A204.1 (cell line): ENCODE measurements around the gene OSTF1.

Experiments used
- FAIRE-seq: peaks from 2 replicates; lab custom pipeline; 2012; peaks lifted over from hg19 to GRCh38; lab: Jason Lieb, UNC

Gene OSTF1

DNA sequence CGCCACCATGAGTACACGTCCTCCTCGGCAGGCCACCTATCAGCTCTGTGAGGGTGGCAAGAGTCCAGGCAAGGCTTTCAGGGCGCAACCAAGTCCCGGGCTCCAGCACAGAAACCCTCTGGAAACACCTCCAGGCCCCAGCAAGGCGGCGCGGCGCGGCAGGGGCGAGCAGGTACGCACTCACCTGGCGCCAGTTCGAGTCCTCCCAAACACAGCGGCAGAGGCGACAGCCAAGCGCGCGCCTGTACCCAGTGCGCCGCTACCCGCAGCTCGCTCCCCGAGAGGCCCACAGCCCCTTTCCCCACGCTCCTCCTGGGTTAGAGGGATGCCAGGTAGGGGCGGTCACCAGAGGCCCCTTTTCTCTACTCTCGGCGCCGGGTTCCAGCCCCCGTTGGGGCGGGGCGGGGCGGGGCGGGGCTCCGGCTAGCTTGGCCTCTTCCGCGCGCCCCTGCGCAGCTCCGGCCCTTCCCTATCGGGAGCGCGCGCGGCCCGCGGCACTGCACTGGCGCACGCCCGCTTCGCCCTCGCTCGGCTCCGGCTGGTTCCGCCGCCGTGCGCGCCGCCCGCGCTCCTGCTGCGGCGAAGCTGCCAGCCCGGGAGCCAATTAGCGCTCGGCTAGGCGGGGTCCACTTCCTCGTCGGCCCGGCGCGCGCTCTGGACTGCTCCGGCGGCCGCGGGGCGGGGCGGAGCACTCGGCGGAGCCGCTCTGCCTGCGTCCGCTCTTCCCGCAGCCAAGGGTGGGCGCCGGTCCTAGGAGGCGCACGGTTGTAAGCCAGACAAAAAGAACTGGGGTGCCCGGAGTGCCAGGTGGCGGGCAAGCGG is at the start of gene OSTF1, which contains the start of gene NMRK1:
OSTF1 (plus strand) TSS at position 691 of the 822 bp plus-strand sequence. CDS start 179 bp downstream, outside the sequence.
NMRK1 (minus strand) TSS at position 332 of the 822 bp plus-strand sequence. CDS start 5,040 bp downstream, outside the sequence.
- FAIRE-seq, result no peak

- no peak for FAIRE-seq
Measured at GRCh38 chr9:75039009-75039408, 49.3 kb upstream of the OSTF1 start.

DNA sequence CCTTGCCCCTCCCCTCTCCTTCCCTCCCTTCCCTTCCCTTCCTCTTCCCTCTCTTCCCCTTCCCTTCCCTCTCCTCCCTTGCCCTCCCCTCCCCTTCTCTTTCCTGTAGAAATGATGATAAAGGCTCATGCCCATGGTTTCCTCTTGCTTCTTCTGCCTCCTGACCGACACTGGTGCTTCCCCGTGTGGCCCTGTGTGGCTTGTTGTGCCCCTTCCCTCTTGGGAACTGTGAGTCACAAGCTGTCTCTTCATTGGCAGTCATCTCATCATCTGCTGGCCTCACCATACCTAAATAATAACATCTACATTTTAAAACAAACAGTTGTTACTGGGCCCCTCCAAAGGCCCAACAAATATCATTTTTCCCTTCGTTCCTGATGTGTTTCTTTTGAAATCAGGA is 48.5 kb upstream of the OSTF1 start:
- no peak for FAIRE-seq

DNA sequence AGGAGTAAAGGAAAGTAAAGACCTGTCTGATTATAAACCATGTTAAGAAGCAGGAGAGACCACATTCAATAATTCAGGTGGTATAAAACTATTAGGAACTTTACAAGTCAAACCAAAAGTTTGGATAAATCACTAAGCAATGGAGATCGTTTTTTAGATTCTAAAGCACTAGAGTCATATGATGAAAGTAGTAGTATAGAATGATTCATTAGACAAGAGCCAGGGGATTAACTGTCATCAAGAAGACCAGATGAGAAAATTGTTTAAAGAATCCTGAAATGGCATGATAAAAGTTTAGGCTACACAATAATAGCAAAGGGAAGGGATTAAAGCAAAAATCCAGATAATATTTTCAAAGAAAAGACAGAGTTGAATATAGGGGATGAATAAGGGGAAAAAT is 47.3 kb upstream of the OSTF1 start:
- FAIRE-seq, result no peak

DNA sequence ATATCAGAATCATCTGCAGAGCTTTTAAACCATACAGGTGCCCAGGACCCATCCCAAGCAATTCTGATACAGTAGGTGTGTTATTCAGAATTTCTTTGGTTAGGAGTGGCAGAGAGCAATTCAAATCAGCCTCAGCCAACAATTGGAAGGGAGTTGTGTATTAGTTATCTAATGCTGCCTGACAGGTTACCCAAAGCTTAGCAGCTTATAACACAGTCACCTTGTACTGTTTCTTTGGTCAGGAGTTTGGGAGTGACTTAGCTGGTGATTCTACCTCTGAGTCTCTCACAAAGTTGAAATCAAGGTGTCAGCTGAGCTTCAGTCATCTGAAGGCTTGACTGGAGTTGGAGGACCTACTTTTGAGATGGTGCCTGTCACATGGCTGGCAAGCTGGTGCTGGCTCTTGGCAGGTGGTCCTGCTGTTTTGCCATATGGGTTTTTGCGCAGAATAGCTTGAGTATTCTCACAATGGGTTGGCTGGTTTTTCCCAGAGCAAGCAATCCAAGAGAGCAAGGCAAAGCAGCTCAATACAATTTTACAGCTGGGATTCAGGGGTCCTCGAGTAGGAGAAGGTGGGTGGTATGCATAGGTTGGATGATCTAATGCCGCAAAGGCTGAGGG is 41.5 kb upstream of the OSTF1 start:
- FAIRE-seq, result no peak

DNA sequence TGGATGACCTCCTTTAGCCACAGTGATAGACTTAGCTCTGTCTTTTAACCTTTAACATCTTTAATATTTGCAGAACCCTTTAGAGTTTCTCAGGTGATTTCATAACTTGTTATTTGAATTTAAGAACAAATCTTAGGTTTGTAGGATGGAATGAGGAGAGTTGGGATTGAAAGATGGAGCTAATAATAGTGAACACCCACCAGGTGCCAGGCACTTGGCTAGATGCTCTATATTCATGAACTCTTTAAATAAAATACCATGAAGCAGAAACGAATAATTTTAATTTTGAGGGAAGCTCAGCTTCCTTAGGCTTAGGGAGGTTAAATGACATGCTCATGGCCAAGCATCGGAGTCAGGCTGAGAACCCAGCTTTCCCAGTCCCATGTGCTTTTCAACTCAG is 40.8 kb upstream of the OSTF1 start:
- FAIRE-seq, result no peak

DNA sequence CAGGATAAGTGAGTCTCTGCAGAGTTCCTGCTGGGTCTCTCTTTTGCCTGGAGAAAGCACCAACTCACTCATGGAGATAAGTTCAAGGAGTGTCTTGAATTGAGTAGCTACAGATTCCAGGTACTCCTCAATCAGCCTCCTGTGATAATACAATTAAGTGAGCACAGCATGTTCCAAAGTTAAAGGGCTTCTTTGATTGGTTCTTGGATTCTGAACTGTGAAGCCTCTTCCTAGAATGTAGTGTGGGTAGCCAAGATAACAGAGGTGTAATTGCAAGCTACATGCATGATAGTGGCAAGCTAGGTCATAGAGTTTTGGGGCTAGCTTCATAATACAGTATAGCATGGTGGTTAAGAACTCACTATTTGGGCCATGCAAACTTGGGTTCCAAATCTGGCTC is 37.0 kb upstream of the OSTF1 start:
- FAIRE-seq, result no peak

- FAIRE-seq, result no peak
Measured at GRCh38 chr9:75053869-75054268, 34.4 kb upstream of the OSTF1 start.

- no peak for FAIRE-seq
Measured at GRCh38 chr9:75054368-75055001, 33.8 kb upstream of the OSTF1 start.

- FAIRE-seq, result no peak
Measured at GRCh38 chr9:75061169-75061568, 27.1 kb upstream of the OSTF1 start.

- no peak for FAIRE-seq
Measured at GRCh38 chr9:75063556-75064305, 24.6 kb upstream of the OSTF1 start.

- no peak for FAIRE-seq
Measured at GRCh38 chr9:75064307-75065025, 23.8 kb upstream of the OSTF1 start.

DNA sequence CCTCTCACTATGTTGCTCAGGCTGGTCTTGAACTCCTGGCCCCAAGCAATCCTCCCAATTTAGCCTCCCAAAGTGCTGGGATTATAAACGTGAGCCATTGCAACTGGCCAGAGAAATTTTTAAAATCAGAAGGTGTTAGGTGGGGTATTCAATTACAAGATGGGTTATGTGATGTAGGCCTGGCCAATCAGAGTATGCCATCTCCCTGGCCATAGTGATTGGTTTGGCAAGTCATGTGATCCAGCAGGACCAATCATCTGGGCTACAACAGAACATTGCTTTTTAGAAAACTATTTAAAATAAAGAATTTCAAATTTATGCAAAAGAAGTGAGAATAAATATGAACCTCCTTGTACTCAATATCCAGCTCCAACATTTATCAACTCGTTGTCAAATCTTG is 22.8 kb upstream of the OSTF1 start:
- FAIRE-seq, result no peak

GRCh38 chr9:75067894-75068293 is 20.4 kb upstream of the OSTF1 start:
- FAIRE-seq, result no peak

DNA sequence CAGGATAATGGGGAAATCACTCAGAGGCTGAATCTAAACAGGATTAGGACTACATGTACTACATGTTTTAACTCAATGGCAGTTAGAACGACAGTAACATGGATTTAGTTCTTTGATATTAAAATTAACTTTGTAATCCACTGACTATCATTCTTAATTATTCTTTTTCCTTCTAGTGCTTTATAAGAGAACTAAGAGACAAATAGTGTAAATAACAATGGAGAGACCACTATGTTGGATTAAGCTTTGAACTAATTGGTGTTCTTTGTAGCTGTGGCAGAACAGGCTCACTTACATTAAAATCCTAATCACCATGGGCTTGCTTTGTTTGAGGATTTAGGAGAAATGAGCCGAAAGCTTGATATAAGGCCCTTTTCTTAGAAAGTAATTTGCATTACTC is 19.1 kb upstream of the OSTF1 start:
- FAIRE-seq, result no peak

DNA sequence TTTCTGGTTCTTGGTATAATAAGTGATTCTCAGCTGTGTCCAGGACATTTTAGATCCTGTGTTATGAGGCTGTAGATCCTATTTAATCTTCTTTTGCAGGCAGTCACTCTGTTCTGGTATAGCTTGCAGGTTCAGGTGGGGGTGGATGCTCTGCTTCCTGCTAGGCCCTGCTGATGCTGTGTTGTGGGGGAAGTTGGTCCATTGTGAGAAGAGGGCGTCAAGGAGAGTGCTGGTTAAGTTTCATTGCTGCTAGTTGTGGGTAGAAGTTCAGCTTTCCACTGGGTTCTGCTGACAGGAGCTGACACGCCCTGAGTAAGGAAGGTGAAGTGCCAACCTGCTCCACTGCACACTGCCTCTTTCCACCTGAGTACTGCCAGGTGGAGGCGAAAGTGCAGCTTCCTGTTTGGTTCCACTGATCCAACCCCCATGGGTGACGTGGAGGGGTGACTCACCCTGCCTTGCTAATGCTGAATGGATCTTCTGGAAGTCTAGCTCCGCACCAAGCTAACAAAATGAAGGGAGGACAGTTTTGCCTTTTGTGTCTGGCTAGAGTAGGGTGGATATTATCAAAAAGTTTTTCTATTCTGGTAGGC is 16.7 kb upstream of the OSTF1 start:
- FAIRE-seq, result no peak

DNA sequence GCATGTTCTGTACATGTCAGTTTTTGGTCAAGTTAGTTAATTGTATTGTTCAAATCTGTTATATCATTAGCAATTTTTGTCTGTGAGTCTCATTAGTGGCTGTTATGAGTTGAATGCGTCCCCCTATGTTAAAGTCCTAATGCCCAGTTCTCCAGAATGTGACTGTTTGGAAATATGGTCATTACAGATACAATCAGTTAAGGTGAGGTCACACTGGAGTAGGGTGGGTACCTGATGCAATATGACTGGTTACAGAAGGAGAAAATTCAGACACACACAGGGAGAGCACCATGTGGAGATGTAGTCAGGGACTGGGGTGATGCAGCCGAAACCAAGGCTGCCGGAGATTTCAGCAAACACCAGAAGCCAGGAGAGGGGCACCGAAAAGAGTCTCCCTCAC is 15.4 kb upstream of the OSTF1 start:
- no peak for FAIRE-seq

GRCh38 chr9:75081632-75082031 is 6.7 kb upstream of the OSTF1 start:
- no peak for FAIRE-seq

DNA sequence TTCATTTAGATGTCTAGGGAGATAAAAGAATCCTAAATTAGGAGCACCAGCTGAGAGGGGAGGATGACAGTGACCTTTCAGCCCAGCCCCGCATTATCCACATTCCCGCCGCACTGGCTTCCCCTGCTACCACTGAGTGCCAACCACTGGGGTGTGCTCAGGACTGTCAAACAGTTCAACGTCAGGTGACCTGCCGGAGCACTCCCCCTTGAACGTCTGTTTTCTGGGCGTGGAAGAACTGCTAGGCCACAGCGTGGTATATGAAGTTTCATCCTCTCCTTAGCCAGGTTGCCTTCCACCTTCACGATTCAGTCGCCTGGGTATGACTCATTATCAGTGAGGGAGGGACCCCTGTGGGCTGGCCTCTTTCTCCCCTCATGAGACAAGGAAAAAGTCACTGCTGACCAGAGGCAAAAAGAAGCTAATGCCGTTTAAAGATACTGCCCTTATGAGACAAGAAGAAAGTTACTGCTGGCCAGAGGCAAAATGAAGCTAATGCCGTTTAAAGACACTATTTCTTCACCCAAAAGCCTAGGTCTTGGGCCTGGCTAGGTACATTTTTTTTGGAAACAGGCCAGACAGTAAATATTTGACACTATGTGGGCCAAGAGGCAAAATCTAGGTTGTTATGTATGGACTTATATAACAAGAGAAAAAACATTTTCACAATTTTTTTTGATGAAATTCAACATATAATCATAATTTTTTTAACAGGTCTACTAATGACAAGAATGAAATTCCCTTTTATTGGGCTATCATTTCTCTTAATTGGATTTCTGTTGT is 4.9 kb upstream of the OSTF1 start:
- FAIRE-seq, result no peak

GRCh38 chr9:75084081-75084672 is 4.1 kb upstream of the OSTF1 start:
- FAIRE-seq, result no peak
